ENCODE results near the gene FBXL7. TPM values are rescaled to one million over a fixed set of nuclear protein-coding genes. Genes with fewer than 3 reads are reported as not detected.

Gene FBXL7
- polyA plus RNA-seq, 3 donors: not detected

DNA sequence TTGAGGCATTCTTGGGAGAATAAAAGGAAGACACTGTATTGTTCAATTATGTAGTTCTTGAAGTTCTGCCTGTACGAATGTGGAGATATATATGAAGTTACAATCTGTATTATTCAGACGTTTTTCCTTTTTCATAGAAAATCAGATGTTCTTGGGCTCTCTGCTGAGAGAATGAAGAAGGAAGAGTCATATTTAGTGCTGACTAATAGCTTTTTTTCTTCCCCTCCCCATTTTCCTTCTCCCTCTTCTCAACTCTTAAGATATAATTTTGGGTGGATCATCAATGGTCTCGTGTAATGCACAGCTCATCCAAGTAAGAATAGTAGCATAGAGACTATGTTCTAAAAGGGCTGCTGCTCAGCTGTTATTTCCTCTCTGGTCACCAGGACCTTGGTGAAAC, 23.0 kb upstream of the FBXL7 start:
- no CpG with 5 or more reads among the region's 3 CpGs for WGBS (ENCODE audit: insufficient coverage)
- no peak overlapping the region for H3K27ac Mint-ChIP-seq

DNA sequence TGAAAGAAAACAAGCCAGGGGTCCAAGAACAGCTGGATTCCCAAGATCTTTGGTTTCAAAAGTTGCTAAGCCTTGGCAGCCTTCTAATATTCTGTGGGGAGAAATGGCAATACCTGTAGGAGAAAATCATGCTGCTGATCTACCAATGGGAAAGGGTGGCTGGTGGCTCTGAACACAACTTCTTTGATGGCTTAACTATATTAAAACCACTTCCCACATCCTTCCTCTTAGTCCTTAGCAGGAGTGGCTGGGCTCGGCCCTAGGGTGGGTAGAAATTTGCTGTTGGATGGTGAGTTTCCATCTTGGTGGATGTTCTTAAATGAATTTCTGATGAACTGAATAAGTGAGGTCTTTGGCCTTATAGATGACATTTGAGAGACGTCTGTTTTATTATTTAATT, 19.5 kb upstream of the FBXL7 start:
- Histone ChIP-seq H3K79me2 (ENCODE audit: insufficient read depth, low read length) (no peaks in the 10 kb centered on the region), H4K20me1 (ENCODE audit: insufficient read depth, low read length) (no peaks in the 10 kb centered on the region), H3K36me3 (replicated peaks in 1 of 2; ENCODE audit: control insufficient read depth in 1 of 2, insufficient read depth in 2 of 2, low read length in 2 of 2) (no peaks in the 10 kb centered on the region), H3K27me3 (ENCODE audit: control insufficient read depth in 2 of 2, insufficient read depth in 2 of 2, low read length in 2 of 2) (no peaks in the 10 kb centered on the region), H3K4me2 (replicated peaks; ENCODE audit: extremely low read depth, low read length, poor library complexity, severe bottlenecking) (no peak overlapping the region), H3K9me3 (replicated peaks in 1 of 2; ENCODE audit: control insufficient read depth in 1 of 2, insufficient read depth in 1 of 2, low read length in 2 of 2) (peaks cover 6 to 9% of the 10 kb centered on the region in 2 donors), H3K9ac (ENCODE audit: insufficient read depth, low read length, poor library complexity, severe bottlenecking) (no peak overlapping the region), H2AFZ (ENCODE audit: insufficient read depth, low read depth, low read length, poor library complexity, severe bottlenecking) (no peak overlapping the region), H3K4me3 (replicated peaks in 1 of 3; ENCODE audit: low read depth in 2 of 3, low read length in 3 of 3) (no peak overlapping the region), H3K4me1 (ENCODE audit: control insufficient read depth in 1 of 2, insufficient read depth in 2 of 2, low read length in 2 of 2) (no peaks in the 10 kb centered on the region), H3K27ac (ENCODE audit: low read depth in 1 of 2, low read length in 2 of 2) (no peak overlapping the region)
- no peak overlapping the region for H3K27ac Mint-ChIP-seq
- TF ChIP-seq, protein P1, sequence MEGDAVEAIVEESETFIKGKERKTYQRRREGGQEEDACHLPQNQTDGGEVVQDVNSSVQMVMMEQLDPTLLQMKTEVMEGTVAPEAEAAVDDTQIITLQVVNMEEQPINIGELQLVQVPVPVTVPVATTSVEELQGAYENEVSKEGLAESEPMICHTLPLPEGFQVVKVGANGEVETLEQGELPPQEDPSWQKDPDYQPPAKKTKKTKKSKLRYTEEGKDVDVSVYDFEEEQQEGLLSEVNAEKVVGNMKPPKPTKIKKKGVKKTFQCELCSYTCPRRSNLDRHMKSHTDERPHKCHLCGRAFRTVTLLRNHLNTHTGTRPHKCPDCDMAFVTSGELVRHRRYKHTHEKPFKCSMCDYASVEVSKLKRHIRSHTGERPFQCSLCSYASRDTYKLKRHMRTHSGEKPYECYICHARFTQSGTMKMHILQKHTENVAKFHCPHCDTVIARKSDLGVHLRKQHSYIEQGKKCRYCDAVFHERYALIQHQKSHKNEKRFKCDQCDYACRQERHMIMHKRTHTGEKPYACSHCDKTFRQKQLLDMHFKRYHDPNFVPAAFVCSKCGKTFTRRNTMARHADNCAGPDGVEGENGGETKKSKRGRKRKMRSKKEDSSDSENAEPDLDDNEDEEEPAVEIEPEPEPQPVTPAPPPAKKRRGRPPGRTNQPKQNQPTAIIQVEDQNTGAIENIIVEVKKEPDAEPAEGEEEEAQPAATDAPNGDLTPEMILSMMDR (IDR thresholded peaks at IDR 0.05): no peak
- intact Hi-C loops (cut with micrococcal nuclease): no loop called here
- H3K36me3 Mint-ChIP-seq: no peaks in the 10 kb centered on the region
- DNase-seq: no peak
- H3K9me3 Mint-ChIP-seq: peaks cover 0 to 7% (median 4%) of the 10 kb centered on the region in 7 donors
- no CpG with 5 or more reads among the region's 2 CpGs for WGBS (ENCODE audit: insufficient coverage)
- no peaks in the 10 kb centered on the region for H3K27me3 Mint-ChIP-seq (ENCODE audit: low read depth in 3 of 3)
- no peak overlapping the region for H3K4me3 Mint-ChIP-seq
- no peaks in the 10 kb centered on the region for H3K4me1 Mint-ChIP-seq

More for the DNA sequence above, 23.0 kb upstream of the FBXL7 start:
- no peak overlapping the region for H3K4me2 ChIP-seq (replicated peaks; ENCODE audit: extremely low read depth, low read length, poor library complexity, severe bottlenecking)
- Mint-ChIP-seq H3K36me3 (no peaks in the 10 kb centered on the region), H3K27me3 (ENCODE audit: low read depth in 3 of 3) (peaks cover 0 to 2% (median 0%) of the 10 kb centered on the region in 3 donors), H3K4me1 (no peaks in the 10 kb centered on the region), H3K4me3 (no peak overlapping the region), H3K9me3 (peaks cover 0 to 10% (median 4%) of the 10 kb centered on the region in 7 donors)
- H3K27me3 ChIP-seq (ENCODE audit: control insufficient read depth in 2 of 2, insufficient read depth in 2 of 2, low read length in 2 of 2): no peaks in the 10 kb centered on the region
- H3K9me3 ChIP-seq (replicated peaks in 1 of 2; ENCODE audit: control insufficient read depth in 1 of 2, insufficient read depth in 1 of 2, low read length in 2 of 2): peaks cover 8 to 9% of the 10 kb centered on the region in 2 donors
- no peak for DNase-seq
- H3K4me1 ChIP-seq (ENCODE audit: control insufficient read depth in 1 of 2, insufficient read depth in 2 of 2, low read length in 2 of 2): no peaks in the 10 kb centered on the region
- TF ChIP-seq, protein P1 (IDR thresholded peaks at IDR 0.05): no peak
- H3K9ac ChIP-seq (ENCODE audit: insufficient read depth, low read length, poor library complexity, severe bottlenecking): no peak overlapping the region
- no peaks in the 10 kb centered on the region for H3K79me2 ChIP-seq (ENCODE audit: insufficient read depth, low read length)
- H2AFZ ChIP-seq (ENCODE audit: insufficient read depth, low read depth, low read length, poor library complexity, severe bottlenecking): no peak overlapping the region
- H3K4me3 ChIP-seq (replicated peaks in 1 of 3; ENCODE audit: low read depth in 2 of 3, low read length in 3 of 3): no peak overlapping the region
- H4K20me1 ChIP-seq (ENCODE audit: insufficient read depth, low read length): no peaks in the 10 kb centered on the region
- H3K27ac ChIP-seq (ENCODE audit: low read depth in 1 of 2, low read length in 2 of 2): no peak overlapping the region
- H3K36me3 ChIP-seq (replicated peaks in 1 of 2; ENCODE audit: control insufficient read depth in 1 of 2, insufficient read depth in 2 of 2, low read length in 2 of 2): no peaks in the 10 kb centered on the region
- intact Hi-C loops (cut with micrococcal nuclease): no loop called here

Data from CD14-positive monocyte (primary cell).